IPS-NIHi7 (cell line): ENCODE measurements around the gene FAM90A1.
"Not testable (repeated sequence)": the region's sequence is repeated elsewhere in the genome, so short reads cannot be mapped to it uniquely, and the experiment has no call there.

Source experiments
- DNase-seq: peaks from one replicate; pipeline ENCODE4 v3.0.0; 2012; ENCODE audit warnings: mixed read lengths; ENCODE audit errors: extremely low spot score

FAM90A1 gene

GRCh38 chr12:8172911-8173310, 54.5 kb downstream of the FAM90A1 start:
- DNase-seq, result not testable (repeated sequence)
